ENCODE measurements around the gene PSD.
A peak's percentile ranks its signal among the peaks of the same experiment; 100 is the strongest.

The PSD gene

DNA sequence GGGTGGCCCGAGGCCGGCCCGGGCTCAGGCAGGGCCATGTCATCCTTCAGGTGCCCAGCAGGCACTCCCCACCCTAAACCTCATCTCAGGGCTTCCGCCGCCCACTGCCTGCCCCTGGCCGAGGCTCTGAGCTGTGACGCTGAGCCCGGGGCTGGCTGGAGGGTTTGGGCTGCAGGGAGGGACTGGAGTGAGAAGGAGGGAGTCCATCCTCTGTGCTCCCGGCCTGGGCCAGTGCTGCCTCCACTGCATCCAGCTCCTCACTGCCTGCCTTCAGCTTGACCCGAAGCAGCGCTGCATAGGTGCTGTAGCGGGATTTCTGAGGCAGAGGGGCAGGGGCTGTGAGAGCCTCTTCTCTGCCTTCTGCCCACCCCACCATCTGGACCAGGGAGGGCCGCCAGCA is 15.5 kb downstream of the PSD start:
- in situ Hi-C loops (cut with HindIII; ENCODE audit: low pct_unique_long_range_greater_than_20kb, low sequenced_read_pairs) = no loop called here
- DNase-seq (ENCODE audit: low read depth in 1 of 2, low spot score in 1 of 2) = no peak
- no peak for TF ChIP-seq JUND (IDR thresholded peaks at IDR 0.05; ENCODE audit: low read depth)

DNA sequence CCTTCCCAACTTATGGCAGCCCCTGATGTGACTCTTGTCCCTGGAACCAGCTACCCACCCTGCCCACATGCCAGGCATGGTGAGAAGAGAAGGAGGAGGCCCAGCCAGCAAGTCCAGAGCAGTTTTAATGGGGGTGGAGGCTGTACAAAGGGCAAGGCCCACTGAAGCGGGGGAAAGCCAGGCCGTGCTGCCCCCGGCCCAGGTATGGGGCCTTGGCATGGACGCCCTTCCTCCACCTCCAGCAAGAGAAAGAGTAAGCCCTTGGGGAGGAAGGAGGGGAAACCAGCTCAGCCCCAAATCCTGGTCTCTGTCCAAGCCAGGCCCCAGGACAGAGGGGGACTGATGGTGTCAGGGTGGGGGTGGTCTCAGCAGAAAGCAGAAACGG is 16.1 kb downstream of the PSD start:
- no peak for DNase-seq (ENCODE audit: low read depth in 1 of 2, low spot score in 1 of 2)
- TF ChIP-seq JUND (IDR thresholded peaks at IDR 0.05; ENCODE audit: low read depth) = no peak
- in situ Hi-C loops (cut with HindIII; ENCODE audit: low pct_unique_long_range_greater_than_20kb, low sequenced_read_pairs) = no loop called here

DNA sequence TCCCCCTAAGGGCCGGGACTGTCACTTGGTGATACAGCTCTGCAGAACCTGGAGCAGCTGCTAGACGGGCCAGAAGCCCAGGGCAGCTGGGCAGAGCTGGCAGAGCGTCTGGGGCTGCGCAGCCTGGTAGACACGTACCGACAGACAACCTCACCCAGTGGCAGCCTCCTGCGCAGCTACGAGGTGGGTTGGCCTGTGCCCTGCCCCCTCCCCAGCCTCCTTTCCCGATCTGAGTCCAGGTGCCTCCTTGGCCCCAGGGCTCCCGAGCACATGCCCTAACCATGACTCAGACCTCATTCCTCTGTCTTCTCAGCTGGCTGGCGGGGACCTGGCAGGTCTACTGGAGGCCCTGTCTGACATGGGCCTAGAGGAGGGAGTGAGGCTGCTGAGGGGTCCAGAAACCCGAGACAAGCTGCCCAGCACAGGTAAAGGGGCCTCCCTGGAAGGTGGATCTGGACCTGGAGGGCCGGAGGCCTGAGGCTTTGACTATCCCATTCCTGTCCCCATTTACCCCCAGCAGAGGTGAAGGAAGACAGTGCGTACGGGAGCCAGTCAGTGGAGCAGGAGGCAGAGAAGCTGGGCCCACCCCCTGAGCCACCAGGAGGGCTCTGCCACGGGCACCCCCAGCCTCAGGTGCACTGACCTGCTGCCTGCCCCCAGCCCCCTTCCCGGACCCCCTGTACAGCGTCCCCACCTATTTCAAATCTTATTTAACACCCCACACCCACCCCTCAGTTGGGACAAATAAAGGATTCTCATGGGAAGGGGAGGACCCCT is 16.7 kb downstream of the PSD start:
- DNase-seq (ENCODE audit: low read depth in 1 of 2, low spot score in 1 of 2) = peak; percentile 78 to 80
- in situ Hi-C loops (cut with HindIII; ENCODE audit: low pct_unique_long_range_greater_than_20kb, low sequenced_read_pairs) = no loop called here
- TF ChIP-seq JUND (IDR thresholded peaks at IDR 0.05; ENCODE audit: low read depth) = no peak

DNA sequence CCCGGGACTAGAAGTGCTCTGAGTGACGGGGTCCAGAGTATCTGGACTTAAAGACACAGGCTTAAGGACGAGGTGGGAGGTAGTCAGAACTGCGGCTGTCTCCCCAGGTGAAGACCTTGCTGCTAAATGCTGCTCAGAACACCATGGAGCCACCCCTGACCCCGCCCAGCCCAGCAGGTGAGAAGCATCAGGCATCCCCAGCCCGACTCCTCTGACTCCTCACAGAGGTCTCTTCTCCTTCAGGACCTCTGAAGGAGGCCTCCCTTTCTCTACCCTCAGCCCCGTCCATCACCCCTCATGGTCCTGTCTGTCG is 17.3 kb downstream of the PSD start:
- no peak for DNase-seq (ENCODE audit: low read depth in 1 of 2, low spot score in 1 of 2)
- no peak for TF ChIP-seq JUND (IDR thresholded peaks at IDR 0.05; ENCODE audit: low read depth)
- in situ Hi-C loops (cut with HindIII; ENCODE audit: low pct_unique_long_range_greater_than_20kb, low sequenced_read_pairs) = no loop called here

DNA sequence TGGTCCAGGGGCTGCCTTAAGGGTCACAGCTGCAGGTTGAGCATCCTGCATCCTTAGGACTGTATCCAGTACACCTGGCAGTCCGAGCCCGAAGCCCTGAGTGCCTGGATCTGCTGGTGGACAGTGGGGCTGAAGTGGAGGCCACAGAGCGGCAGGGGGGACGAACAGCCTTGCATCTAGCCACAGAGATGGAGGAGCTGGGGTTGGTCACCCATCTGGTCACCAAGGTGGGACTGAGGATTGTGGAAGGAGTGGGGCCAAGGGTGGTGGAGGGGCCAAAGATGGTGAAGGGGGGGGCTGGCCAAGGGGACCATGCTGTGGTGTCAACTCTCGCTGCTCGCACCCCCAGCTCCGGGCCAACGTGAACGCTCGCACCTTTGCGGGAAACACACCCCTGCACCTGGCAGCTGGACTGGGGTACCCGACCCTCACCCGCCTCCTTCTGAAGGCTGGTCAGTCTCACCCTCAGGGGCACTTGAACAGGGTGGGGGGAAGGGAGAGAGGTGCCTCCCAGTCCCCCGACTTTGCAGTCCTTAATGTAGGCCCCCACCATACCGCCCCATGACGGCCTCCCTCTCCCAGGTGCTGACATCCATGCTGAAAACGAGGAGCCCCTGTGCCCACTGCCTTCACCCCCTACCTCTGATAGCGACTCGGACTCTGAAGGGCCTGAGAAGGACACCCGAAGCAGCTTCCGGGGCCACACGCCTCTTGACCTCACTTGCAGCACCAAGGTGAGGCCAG is 17.8 kb downstream of the PSD start:
- TF ChIP-seq JUND (IDR thresholded peaks at IDR 0.05; ENCODE audit: low read depth) = no peak
- DNase-seq (ENCODE audit: low read depth in 1 of 2, low spot score in 1 of 2) = no peak
- in situ Hi-C loops (cut with HindIII; ENCODE audit: low pct_unique_long_range_greater_than_20kb, low sequenced_read_pairs) = no loop called here

DNA sequence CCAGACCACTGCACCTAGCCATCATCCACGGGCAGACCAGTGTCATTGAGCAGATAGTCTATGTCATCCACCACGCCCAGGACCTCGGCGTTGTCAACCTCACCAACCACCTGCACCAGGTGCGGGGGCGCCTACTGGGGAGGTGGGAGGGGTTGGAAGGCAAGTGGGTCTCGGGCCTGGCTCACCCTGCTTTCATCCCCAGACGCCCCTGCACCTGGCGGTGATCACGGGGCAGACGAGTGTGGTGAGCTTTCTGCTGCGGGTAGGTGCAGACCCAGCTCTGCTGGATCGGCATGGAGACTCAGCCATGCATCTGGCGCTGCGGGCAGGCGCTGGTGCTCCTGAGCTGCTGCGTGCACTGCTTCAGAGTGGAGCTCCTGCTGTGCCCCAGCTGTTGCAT is 18.5 kb downstream of the PSD start:
- TF ChIP-seq JUND (IDR thresholded peaks at IDR 0.05; ENCODE audit: low read depth) = no peak
- no peak for DNase-seq (ENCODE audit: low read depth in 1 of 2, low spot score in 1 of 2)
- in situ Hi-C loops (cut with HindIII; ENCODE audit: low pct_unique_long_range_greater_than_20kb, low sequenced_read_pairs) = no loop called here

DNA sequence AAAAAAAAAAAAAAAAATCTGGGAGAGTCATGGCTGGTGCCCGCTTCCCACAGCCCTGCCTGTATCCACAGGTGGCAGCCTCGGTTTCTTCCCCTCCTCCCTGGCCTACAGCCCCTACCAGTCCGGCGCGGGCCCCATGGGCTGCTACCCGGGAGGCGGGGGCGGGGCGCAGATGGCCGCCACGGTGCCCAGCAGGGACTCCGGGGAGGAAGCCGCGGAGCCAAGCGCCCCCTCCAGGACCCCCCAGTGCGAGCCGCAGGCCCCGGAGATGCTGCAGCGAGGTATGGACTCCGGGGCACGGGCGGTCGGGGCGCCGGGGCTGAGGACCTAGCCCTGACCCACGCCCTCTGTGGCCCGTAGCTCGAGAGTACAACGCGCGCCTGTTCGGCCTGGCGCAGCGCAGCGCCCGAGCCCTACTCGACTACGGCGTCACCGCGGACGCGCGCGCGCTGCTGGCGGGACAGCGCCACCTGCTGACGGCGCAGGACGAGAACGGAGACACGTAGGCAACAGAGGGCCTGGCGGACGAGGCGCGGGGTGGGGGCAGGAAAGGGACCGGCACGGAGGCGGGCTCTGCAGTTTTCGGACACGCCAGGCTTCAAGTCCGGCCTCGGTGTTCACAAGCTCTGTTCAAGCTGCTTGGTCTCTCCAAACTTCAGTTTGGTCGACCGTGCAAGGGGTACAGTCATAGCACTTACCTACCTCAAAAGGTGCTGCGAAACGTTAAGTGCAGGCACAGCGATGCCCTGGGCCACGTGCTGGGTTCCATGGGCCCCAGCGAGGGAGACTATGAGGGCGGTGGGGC is 19.2 kb downstream of the PSD start:
- no peak for TF ChIP-seq JUND (IDR thresholded peaks at IDR 0.05; ENCODE audit: low read depth)
- DNase-seq (ENCODE audit: low read depth in 1 of 2, low spot score in 1 of 2) = peak; percentile 92 to 97
- in situ Hi-C loops (cut with HindIII; ENCODE audit: low pct_unique_long_range_greater_than_20kb, low sequenced_read_pairs) = no loop called here

DNA sequence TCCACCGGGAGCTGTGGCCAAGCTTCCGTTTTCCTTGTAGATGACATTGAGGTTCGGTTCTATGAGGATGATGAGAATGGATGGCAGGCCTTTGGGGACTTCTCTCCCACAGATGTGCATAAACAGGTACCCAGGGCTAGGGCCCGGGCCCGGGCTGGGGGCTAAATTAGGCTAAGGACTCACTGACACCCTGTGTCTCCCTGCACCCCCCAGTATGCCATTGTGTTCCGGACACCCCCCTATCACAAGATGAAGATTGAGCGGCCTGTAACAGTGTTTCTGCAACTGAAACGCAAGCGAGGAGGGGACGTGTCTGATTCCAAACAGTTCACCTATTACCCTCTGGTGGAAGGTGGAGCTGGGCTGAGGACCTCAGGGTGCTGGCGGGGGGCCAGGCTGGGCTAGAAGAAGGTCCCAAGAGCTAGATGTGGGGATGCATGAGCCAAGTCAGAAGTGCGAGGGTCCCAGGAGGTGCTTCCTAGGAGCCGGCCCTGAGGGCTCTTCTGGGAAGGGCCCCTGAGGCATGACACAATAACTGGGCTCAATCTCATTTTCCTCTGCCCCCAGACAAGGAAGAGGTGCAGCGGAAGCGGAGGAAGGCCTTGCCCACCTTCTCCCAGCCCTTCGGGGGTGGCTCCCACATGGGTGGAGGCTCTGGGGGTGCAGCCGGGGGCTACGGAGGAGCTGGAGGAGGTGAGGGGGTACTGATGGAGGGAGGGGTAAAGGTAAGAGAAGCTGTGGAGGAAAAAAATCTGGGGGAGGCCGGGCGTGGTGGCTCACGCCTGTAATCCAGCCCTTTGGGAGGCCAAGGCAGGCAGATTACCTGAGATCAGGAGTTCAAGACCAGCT is 20.2 kb downstream of the PSD start:
- TF ChIP-seq JUND (IDR thresholded peaks at IDR 0.05; ENCODE audit: low read depth) = no peak
- in situ Hi-C loops (cut with HindIII; ENCODE audit: low pct_unique_long_range_greater_than_20kb, low sequenced_read_pairs) = no loop called here
- no peak for DNase-seq (ENCODE audit: low read depth in 1 of 2, low spot score in 1 of 2)

DNA sequence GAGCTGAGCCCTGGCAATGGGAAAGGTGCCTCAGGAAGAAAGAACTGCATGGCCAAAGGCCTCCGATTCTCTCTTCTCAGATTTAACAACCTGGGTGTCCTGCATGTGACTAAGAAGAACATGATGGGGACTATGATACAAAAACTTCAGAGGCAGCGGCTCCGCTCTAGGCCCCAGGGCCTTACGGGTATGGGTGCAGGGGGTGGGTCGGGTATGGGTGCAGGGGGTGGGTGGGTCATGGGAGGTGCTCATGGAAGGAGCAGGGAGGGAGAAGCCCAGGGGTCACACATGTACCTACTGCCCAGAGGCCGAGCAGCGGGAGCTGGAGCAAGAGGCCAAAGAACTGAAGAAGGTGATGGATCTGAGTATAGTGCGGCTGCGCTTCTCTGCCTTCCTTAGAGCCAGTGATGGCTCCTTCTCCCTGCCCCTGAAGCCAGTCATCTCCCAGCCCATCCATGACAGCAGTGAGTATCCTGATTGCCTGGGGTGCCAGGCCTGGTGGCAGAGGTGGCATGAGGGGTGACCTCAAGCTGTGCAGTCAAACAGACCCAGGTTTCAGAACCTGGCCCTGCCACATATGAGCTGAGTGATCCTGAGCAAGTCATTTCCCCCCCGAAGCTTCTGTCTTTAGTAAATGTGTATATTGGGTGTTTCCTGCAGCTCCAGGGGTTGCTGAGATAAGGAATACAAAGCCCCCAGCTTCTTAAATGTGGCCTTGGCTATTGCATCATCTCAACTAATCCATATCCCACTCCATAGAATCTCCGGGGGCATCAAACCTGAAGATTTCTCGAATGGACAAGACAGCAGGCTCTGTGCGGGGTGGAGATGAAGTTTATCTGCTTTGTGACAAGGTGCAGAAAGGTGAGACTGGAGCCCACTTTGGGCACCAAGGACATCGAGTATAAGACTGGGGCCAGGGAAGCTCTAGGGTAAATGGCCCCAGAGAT is 21.1 kb downstream of the PSD start:
- no peak for TF ChIP-seq JUND (IDR thresholded peaks at IDR 0.05; ENCODE audit: low read depth)
- DNase-seq (ENCODE audit: low read depth in 1 of 2, low spot score in 1 of 2) = no peak
- in situ Hi-C loops (cut with HindIII; ENCODE audit: low pct_unique_long_range_greater_than_20kb, low sequenced_read_pairs) = no loop called here

DNA sequence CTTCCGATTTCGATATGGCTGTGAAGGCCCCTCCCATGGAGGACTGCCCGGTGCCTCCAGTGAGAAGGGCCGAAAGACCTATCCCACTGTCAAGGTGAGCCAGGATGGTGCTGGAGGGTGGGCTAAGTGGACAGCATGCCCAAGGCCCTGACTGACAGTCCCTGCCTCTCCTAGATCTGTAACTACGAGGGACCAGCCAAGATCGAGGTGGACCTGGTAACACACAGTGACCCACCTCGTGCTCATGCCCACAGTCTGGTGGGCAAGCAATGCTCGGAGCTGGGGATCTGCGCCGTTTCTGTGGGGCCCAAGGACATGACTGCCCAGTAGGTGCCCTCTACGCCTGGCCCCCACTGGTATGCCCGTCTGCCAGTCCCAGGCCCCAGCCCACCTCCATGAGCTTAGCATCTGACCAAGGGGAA is 21.8 kb downstream of the PSD start:
- in situ Hi-C loops (cut with HindIII; ENCODE audit: low pct_unique_long_range_greater_than_20kb, low sequenced_read_pairs) = no loop called here
- TF ChIP-seq JUND (IDR thresholded peaks at IDR 0.05; ENCODE audit: low read depth) = no peak
- DNase-seq (ENCODE audit: low read depth in 1 of 2, low spot score in 1 of 2) = no peak

DNA sequence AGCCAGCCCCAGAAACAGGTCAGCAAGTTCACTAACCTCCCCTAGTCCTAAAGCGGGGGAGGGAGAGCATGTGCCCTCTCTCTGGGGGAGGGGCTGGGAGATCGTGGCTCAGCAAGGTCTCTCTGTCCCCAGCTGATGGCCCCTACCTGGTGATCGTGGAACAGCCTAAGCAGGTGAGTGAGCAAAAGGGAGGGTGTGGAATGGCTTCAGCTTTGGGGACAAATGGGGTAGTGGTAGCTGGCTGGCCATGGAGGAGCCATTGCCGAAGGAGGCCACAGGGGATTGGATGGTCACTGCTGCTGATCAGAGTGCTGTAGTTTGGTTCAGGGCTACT is 22.3 kb downstream of the PSD start:
- in situ Hi-C loops (cut with HindIII; ENCODE audit: low pct_unique_long_range_greater_than_20kb, low sequenced_read_pairs) = no loop called here
- DNase-seq (ENCODE audit: low read depth in 1 of 2, low spot score in 1 of 2) = no peak
- no peak for TF ChIP-seq JUND (IDR thresholded peaks at IDR 0.05; ENCODE audit: low read depth)
